Stimulated activated CD8-positive, alpha-beta memory T cell treated with anti-CD3 and anti-CD28 coated beads, Interleukin-4, amount 100 ng/mL, for 4 hours (primary cell): ENCODE results near the gene PPP2R2B.

Experiments used
- DNase-seq, 2 donors: peaks; one replicate each; pipeline ENCODE4 v3.0.0-alpha.2; 2020; ENCODE audit warnings: low read depth in 2 of 2, low spot score in 1 of 2

Gene PPP2R2B

DNA sequence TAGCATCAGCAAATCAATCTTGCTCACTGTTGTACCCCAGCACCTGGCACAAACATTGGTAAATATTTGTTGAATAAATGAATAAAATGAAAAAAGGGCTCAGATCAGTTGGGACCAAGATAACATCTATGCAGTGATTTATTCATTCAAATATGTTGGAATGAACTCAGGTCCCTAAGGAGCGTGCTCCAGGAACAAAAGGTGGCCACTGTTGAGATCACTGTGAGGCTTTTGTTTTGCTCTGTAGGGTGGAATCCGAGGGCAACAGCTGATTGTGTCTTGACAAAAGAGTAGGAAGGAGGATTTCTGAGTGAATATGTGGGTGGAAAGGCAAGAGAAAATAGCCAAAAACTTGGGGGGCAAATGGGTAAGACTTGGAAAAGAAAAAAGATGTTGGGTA, 89.7 kb downstream of the PPP2R2B start:
- no peak for DNase-seq

DNA sequence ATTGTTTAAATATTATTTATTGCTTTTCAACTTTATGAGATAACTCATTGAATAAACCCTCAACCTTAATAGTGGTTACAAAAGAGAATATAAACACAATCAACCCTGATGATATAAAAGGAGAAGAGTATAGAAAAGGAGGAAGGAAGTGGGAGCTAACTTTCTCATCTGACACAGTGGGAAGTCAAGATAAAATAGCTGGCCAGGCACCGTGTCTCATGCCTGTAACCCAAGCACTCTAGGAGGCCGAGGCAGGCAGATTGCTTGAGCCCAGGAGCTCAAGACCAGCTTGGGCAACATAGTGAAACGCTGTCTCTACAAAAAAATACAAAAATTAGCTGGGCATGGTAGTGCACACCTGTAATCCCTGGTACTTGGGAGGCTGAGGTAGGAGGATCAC, 93.5 kb downstream of the PPP2R2B start:
- no peak for DNase-seq

DNA sequence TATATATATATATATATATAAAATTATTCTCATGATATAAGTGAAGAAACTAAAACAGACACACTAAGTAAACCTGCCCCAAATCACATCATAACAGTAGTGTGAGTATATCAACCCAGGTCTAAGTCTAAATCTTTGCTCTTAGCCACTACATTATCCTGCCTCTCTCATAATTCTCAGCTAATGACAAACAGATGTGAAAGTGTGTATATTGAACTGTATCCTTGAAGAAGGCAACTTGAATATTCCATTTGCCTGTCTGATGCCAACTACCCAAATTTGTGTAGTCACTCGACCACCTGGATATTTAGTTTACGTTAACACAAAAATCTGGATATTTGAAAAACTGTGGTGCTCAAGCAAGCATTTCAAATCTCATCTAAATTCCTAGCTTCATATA, 97.4 kb downstream of the PPP2R2B start:
- DNase-seq: no peak

DNA sequence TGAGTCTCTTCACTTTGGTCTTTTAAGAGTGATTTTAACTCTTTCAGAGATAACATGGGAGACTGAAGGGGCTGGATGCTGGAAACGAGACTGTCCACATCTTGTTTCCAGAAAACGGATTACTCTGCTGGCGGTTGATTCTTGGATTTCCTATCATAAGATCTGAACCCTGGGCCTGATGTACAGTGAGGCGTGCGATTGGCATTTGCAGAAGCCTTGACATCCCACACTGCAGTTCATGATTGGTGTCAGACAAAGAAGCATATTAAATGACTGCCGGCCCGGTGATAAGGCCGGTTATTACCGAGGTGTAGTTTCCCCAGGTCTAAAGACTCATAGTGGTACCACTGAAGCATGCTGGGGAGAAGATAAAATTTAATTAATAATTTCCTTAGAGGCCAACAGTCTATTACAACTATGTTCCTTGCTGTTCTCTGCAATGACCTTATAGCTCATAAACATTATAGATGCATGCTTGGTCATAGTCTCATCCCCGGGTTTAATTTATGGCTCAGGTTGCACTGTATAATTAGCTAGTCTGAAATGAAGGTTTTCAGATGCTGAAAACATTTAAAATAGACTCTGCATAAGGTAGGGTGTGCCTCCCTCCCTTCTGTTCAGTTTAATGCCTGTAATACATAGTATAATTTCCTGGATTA, 99.2 kb downstream of the PPP2R2B start:
- no peak for DNase-seq

DNA sequence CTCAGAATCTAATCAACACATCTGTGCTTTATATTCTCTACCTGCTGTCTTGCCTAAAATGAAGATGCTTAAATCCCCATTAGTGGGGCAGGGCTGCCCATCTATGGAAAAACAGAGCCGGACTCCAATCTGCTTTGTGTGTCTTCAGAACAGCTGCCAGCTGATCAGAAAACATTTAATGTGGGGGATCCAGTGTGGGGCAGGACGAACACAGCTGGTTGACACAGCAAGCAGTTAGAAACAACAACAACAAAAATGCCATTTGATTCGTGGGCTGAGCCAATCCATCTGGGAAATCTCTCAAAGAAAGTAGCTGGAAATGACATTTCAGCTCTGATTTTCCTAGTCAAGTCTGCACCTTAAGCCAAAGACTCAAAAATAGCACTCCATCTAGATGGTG, 99.8 kb downstream of the PPP2R2B start:
- DNase-seq: no peak

DNA sequence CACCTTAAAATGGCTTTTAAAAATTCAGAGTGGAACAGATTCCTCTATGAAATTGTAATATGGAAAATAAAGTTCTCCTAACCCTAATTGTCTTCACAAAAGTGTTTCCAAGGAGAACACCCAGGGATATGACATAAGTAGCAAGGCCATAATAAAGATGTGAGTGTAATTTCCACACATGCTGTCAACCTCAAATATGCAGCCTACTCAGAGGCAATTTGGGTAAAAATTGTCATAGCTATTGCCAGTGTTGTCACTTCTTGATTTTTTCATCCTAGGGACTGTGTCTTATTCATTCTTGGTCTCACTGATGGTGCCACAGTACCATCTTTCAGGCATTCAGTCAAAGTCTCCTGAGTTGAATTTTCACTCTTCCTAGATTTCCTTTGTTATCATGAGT, 100.3 kb downstream of the PPP2R2B start:
- DNase-seq: no peak

DNA sequence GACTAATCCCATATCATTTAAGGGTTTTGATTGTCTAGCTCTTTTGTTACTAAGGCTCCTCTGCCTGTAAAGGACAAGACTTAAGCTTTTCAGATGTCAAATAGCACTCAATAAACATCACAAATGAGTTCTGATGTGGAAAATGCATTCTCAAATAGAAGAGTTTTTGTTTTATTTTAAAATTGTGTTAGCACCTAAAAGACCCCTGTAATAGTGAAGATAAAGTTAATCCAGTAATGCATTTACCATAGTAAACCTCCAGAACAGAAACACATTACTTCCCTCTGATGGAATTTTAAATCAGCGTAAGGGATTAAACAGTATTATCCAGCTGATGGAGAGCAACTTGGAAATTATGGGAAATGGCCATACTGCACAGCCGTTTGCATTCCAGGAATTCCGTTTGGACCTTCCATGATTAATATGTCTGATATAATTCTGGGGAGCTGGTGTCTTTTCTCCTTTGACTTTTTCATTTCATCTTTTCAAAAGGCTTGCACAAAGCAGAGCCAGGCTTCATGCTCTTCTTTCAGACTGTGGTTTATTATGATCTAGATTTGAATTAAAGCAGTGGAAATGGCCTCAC, 105.6 kb downstream of the PPP2R2B start:
- no peak for DNase-seq

DNA sequence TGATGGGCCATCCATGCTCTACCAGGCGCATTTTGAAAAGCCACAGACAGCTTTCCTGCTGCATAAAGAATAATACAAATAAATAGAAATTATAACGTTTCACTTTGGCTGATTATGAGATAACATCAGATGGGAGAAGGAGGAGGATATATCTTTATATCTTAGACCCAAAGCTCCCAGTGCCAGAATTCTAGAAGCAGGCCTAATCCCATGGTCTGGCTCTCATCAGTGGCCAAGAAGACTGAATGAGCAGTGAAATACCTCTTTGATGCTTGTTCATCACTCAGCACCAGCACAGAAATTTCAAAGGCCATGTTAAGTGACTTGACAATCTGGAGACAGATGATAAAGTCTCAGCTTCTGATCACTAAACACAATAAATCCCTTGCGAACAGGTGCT, 107.6 kb downstream of the PPP2R2B start:
- no peak for DNase-seq

DNA sequence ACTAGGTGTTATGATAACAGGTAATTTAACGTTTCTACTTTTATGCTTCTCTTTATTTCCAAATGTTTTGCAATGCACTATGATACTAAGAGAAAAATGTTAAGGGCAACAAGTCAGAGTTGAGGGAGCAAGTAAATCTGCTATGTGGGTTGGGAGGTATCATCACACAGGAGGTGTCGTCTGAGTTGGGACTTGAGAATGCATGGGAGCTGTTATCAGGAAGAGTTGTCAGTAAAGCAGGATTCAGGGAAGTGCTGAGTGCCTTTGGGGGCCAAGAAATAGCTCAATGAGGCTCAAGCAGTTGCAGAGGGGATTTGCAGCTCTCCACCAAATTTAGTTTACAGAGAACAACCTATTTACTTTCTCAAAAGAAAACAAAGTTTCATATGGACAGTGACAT, 108.0 kb downstream of the PPP2R2B start:
- DNase-seq: no peak

DNA sequence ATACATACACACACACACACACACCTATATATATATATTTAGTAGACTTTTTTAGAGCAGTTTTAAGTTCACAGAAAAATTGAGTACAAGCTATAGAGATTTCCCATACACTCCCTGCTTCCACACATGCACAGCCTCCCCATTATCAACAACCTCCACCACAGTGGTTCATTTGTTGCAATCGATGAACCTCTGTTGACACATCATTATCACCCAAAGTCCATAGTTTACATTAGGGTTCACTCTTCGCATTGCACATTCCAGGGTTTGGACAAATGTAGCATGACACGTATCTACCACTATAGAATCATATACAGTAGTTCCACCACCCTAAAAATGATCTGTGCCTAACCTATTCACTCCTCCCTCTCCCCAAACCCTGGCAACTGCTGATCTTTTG, 111.0 kb downstream of the PPP2R2B start:
- no peak for DNase-seq

DNA sequence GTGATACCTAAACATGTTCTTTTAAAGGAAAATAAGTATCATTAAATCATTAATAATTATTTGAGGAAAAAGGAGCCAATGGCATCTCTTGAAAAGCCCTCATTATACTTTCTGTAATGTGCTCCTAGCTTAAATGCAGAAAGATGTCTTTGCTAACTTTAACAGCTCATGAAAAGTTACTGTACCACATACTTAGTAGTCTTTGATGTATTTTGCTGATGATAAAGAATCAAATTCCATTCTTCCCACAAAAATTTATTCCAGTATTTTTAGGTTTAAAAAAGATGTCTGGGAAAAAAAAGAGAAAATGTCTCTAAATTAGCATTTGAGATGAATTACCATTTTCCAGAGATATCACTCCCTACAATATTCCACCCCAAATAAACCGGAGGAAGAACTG, 112.5 kb downstream of the PPP2R2B start:
- no peak for DNase-seq

DNA sequence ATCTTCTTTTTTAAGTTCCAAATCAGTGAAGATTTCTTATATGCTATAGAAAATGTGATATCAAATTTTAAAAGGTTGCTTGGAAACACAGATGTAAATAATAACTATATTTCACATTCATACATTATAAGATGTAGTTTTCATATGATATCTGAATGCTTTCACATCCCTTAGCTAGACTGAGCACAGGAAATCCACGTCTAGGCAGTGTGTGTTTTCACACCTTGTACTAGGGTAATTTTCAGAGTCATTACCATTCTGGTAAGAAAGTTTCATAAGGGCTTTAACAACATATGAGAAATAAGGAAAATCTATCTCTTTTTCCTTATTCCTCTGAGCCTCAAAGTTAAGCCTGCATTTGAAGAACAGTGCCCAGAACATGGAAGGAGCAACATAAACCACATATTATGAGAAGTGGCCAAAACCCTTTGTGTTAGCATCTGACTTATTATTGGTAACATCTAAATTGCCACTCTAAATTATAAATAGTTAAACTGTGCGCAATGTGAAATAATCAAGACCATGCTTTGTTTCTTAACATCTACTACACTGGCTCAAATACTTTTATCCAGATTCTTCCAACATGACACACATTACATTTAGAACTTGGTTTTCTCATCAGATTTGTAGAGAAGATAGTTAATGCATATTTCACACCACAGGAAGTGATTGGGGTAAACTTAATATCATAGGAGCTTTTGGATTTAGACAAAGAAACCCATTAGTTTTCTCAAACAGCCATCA, 113.3 kb downstream of the PPP2R2B start:
- no peak for DNase-seq

DNA sequence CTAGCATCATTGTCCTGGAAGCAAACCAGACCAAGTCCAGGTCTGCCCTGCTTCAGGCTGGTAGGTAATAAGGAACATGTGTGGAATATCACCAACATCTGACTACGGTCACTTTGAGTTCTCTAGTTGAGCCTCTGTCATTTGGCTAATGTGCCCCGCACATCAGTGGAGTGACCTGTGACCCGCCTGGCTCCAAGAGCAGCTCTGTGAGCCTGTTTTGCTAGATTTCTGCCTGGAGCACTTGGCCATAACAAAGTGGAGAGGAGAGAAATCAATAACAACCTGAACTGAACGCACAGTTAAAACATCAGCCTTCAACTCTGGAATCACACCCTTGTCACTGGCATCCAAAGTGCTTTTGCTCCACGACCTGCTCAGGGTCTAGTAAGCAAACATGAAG, 115.7 kb downstream of the PPP2R2B start:
- no peak for DNase-seq

DNA sequence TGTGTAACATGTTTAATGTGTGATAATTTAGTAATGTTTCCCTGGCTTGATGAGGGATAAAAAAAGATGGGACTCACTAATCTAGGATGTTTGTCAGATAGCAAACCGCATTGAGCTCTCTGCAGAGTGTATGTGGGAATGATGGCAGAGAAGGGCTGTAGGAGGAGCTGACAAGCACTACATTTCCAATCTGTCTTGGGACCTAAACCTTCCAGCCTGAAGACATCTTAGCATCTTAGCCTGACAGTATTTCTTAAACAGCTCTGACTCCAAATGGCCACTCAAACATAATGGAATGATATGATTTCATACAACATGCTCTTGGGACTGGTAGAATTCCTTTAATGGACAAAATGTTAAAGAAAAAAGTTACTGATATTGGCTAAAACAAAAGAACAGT, 116.7 kb downstream of the PPP2R2B start:
- DNase-seq: no peak

DNA sequence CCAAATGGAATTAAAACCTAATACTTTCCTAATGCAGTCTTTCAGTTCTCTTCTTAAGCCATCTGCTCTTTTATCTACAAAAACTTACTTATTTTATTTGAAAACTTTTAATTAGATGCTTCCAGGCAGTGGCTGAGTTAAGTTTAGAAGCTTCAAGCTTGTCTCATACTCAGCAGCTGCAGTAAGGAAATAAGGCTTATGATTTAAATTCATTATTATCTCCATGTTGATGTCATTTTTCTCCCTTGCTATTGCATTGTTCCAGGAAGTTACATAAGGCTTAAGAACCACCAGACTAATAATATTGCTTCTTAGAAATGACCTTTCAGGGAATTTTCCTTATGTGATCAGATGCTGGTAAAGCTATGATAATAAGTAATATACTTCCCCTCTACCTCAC, 119.6 kb downstream of the PPP2R2B start:
- no peak for DNase-seq

DNA sequence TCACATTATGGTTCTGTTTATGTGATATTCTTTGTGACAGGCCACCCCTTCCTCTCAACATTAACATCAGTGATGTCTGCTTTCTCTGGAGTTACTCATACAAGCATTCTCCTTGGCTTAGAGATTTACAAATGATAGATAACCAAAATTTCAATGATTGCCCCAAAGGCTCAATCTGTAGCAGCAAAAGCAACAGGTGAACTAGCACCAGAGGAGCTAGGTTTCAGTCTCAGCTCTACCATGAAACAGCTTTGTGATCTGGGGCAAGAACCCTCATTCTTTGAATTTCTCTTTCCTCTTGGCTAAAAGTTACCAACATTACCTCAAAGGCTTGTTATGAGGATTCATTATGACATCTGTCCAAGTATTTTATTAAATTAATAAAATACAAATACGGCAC, 120.5 kb downstream of the PPP2R2B start:
- no peak for DNase-seq

DNA sequence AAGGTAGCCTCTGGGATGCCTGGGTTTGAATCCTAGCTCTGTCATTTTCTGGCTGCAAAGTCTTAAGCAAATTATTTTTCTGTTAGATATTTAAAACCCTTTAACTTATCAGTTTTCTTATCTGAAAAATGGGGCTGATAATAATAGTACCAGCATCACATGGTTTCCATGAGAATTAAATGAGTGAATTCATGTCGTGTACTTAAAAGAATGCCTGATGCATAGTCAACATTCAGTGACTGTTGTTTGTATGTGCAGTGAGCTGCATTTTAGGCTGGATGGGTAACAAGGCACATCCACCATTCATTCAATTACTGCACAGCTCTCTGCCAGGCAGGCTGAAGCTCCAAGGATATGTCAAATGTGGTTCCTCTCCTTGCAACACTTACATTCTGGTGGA, 122.0 kb downstream of the PPP2R2B start:
- DNase-seq: no peak

DNA sequence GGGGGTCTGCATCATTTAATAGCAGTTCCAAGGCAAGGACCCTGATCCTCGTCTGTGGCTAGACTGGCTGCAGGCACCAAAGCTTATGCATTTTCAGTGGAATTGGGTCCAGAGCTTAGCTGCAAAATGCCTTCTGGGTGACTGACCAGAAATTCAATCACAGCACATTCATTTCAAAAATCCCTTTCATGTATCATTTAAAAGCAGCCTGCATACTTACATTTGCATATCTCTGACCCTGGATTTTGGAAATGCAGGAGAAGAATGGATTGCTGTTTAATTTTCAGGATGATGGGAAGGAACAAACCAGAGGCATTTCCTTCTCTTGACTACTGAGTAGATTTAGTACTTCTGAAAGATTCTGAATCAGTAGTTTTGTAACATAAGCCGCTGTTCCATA, 122.8 kb downstream of the PPP2R2B start:
- no peak for DNase-seq

DNA sequence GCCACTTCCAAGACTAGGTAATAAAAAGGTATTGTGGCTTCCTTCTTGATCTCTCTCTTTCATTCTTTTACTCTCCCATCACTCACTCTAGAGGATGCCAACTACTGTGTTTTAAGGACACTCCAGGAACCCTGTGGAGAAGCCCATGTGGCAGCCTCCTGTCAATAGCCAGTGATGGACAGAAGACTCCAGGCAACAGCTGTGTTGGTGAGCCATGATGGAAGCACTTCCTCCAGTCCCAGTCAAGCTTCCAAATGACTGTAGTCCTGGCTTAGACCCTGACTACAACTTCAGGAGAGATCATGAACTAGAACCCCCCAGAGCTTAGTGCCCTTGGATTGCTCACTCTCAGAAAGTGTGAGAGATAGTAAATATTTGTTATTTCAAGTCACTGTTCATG, 123.9 kb downstream of the PPP2R2B start:
- DNase-seq: no peak

DNA sequence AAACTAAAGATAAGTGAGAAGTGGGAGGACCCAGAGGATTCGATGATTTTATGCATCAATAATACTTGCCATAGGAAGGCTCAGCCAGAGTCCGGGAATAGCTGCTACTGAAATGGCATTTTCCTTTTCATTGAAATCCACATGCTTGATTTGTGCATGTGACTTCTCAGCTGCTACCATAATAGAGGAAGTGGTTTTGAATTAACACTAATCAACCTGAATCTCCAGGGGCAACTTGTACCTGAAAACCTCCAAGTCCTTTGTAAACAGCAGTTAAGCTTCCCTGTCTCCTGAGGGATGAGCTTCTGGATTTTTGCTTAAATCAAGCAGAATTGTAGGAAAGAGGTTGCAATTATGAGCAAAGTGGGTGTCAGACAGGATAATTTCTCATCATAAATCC, 124.9 kb downstream of the PPP2R2B start:
- no peak for DNase-seq

DNA sequence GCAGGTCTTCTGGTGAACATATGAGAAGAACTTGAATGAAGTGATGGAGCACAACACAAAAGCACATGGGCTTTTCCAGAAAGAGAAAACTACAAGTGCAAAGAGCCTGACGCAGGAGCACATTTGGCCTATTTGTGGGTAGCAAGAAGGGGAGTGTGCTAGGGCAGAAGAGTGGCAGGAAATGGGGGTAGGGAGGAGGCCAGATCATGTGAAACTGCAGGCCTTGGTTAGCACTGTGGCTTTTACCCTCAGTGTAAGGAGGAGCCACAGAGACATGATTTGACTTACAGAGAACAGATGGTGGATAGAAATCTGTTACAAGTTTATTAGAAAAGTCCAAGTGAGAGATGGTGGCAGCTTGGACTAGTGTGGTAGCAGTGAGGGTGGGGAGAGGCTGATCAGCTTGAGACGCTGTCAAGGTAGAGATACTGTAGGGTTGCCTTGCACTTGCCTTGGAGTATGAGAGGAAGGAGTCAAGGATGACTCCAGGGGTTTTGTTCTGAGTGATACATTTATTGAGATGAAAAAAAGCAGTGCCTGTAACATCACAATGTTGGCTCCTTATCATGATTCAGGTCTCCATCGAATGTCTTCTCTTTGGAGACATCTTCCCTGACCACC, 126.7 kb downstream of the PPP2R2B start:
- DNase-seq: peak; percentile 8 to 31

DNA sequence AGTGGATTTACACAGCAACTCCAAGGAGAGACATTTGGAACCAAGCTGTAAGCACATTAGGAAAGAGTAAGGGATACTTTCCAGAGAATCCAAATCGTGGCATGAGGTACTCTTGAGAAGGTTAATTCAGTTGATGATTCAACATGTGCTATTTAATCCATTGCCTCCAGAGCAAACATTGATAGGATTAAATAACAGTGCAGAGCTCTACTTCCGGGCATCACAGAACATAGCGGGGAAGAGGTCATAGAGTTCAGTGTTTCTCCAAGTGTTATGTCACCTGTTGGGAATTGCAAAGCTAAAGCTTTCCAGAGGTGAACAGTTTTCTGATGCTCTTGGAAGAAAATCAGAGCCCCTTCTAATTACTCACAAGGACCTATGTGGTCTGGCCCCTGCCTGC, 127.5 kb downstream of the PPP2R2B start:
- DNase-seq: no peak
